PC-3 (cell line): ENCODE data around the gene SMYD2.

Source experiments
- EZH2 ChIP-seq: fragments of 300-600 bp; sonication (generic); IDR thresholded peaks from one replicate; pipeline ENCODE4 v1.6.1; 2017; ENCODE audit warnings: antibody characterized with exemption, mild to moderate bottlenecking, low read length; ENCODE audit not compliant: unreplicated experiment
- EZH2phosphoT487 ChIP-seq: fragments of 300-600 bp; sonication (generic); IDR thresholded peaks from 2 replicates; pipeline ENCODE4 v1.6.1; 2018; ENCODE audit warnings: mild to moderate bottlenecking, antibody characterized with exemption, low read length, borderline replicate concordance
- TF ChIP-seq, protein P1 (sequence below): fragments of 300-600 bp; sonication (generic); conservative IDR thresholded peaks from 2 replicates; pipeline ENCODE4 v1.5.1; 2017; ENCODE audit warnings: antibody characterized with exemption, low read depth, mild to moderate bottlenecking, low read length

DNA sequence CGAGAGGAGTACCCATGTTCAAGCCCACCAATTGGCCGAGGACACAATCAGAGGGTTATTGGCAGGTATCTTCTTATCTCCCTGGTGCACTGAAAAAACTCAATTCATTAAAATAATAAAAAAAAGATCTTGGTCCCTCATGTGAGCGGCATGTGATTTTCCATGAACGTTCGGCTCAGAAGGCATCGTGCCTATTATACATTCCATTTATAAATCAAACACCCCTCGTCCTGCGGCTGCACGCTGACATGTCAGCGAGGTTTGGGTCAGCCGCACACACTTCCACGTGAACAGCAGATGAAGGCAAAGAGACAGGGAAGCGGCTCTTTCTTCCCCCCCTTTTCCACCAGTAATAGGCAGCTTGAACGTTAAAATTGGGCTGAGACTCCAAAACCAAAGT, 31.3 kb upstream of the SMYD2 start:
- TF ChIP-seq, protein P1, sequence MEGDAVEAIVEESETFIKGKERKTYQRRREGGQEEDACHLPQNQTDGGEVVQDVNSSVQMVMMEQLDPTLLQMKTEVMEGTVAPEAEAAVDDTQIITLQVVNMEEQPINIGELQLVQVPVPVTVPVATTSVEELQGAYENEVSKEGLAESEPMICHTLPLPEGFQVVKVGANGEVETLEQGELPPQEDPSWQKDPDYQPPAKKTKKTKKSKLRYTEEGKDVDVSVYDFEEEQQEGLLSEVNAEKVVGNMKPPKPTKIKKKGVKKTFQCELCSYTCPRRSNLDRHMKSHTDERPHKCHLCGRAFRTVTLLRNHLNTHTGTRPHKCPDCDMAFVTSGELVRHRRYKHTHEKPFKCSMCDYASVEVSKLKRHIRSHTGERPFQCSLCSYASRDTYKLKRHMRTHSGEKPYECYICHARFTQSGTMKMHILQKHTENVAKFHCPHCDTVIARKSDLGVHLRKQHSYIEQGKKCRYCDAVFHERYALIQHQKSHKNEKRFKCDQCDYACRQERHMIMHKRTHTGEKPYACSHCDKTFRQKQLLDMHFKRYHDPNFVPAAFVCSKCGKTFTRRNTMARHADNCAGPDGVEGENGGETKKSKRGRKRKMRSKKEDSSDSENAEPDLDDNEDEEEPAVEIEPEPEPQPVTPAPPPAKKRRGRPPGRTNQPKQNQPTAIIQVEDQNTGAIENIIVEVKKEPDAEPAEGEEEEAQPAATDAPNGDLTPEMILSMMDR: no peak
- TF ChIP-seq EZH2 (no peak), EZH2phosphoT487 (no peak)
